ENCODE data around the gene ARHGAP9. TPM values are rescaled to one million over a fixed set of nuclear protein-coding genes. Genes with fewer than 3 reads are reported as not detected.

ARHGAP9 gene
- total and polyA plus RNA-seq, 12 donors: 1.3 to 46.4 (median 16.8) TPM

- WGBS, 4 donors: 81 to 89% (median 85%) methylated on average over 5 of the region's 5 CpGs
- TF ChIP-seq CTCF (IDR thresholded peaks at IDR 0.05) (no peak), POLR2A (IDR thresholded peaks at IDR 0.05) (no peak)
- intact Hi-C loops (cut with DNase I): no loop called here
- no peaks in the 10 kb centered on the region for H3K9me3 ChIP-seq (replicated peaks in 1 of 3)
- DNase-seq: no peak
- no peak overlapping the region for H3K27ac ChIP-seq
- no peak overlapping the region for H3K4me3 ChIP-seq
- peaks cover 26% of the 10 kb centered on the region for H3K27me3 ChIP-seq
- no peaks in the 10 kb centered on the region for H3K36me3 ChIP-seq (replicated peaks in 1 of 2)
- peaks cover 11 to 14% of the 10 kb centered on the region in 2 donors for H3K4me1 ChIP-seq (replicated peaks in 1 of 2)
Observed at GRCh38 chr12:57473886-57474285, 5.8 kb downstream of the ARHGAP9 start.

GRCh38 chr12:57473392-57473791 lies 6.3 kb downstream of the ARHGAP9 start:
- no peak for DNase-seq
- no peaks in the 10 kb centered on the region for H3K9me3 ChIP-seq (replicated peaks in 1 of 3)
- TF ChIP-seq POLR2A (IDR thresholded peaks at IDR 0.05) (no peak), CTCF (IDR thresholded peaks at IDR 0.05) (no peak)
- intact Hi-C loops (cut with DNase I): no loop called here
- WGBS, 4 donors: 45 to 54% (median 46%) methylated on average over 3 of the region's 3 CpGs
- no peak overlapping the region for H3K4me3 ChIP-seq
- H3K4me1 ChIP-seq (replicated peaks in 1 of 2): peaks cover 11 to 14% of the 10 kb centered on the region in 2 donors
- peaks cover 26% of the 10 kb centered on the region for H3K27me3 ChIP-seq
- no peaks in the 10 kb centered on the region for H3K36me3 ChIP-seq (replicated peaks in 1 of 2)
- no peak overlapping the region for H3K27ac ChIP-seq

GRCh38 chr12:57472391-57472790 lies 7.3 kb downstream of the ARHGAP9 start:
- Histone ChIP-seq H3K27ac (no peak overlapping the region), H3K4me1 (replicated peaks in 1 of 2) (peaks cover 11 to 14% of the 10 kb centered on the region in 2 donors), H3K36me3 (replicated peaks in 1 of 2) (no peaks in the 10 kb centered on the region), H3K9me3 (replicated peaks in 1 of 3) (no peaks in the 10 kb centered on the region), H3K4me3 (no peak overlapping the region), H3K27me3 (peaks cover 26% of the 10 kb centered on the region)
- TF ChIP-seq POLR2A (IDR thresholded peaks at IDR 0.05): no peak
- TF ChIP-seq CTCF (IDR thresholded peaks at IDR 0.05): no peak
- intact Hi-C loops (cut with DNase I): no loop called here
- WGBS, 4 donors: 68 to 92% (median 79%) methylated on average over 3 of the region's 3 CpGs
- no peak for DNase-seq

- TF ChIP-seq CTCF (IDR thresholded peaks at IDR 0.05) (no peak), POLR2A (IDR thresholded peaks at IDR 0.05) (no peak)
- Histone ChIP-seq H3K27ac (no peak overlapping the region), H3K9me3 (replicated peaks in 1 of 3) (no peaks in the 10 kb centered on the region), H3K36me3 (replicated peaks in 1 of 2) (no peaks in the 10 kb centered on the region), H3K4me3 (no peak overlapping the region), H3K4me1 (replicated peaks in 1 of 2) (peaks cover 11 to 14% of the 10 kb centered on the region in 2 donors), H3K27me3 (peaks cover 26% of the 10 kb centered on the region)
- intact Hi-C loops (cut with DNase I): no loop called here
- WGBS, 4 donors: 77 to 100% (median 82%) methylated on average over 1 to 3 of the region's 3 CpGs
- no peak for DNase-seq
Observed at GRCh38 chr12:57471661-57472060, 8.0 kb downstream of the ARHGAP9 start.
